GM12801 (cell line): ENCODE results near the gene BNIPL.

Experiments
- CTCF ChIP-seq: IDR thresholded peaks from one replicate; pipeline ENCODE4 v1.5.1; 2011; ENCODE audit warnings: control low read depth; ENCODE audit not compliant: insufficient read length; ENCODE audit errors: extremely low read depth

BNIPL gene

DNA sequence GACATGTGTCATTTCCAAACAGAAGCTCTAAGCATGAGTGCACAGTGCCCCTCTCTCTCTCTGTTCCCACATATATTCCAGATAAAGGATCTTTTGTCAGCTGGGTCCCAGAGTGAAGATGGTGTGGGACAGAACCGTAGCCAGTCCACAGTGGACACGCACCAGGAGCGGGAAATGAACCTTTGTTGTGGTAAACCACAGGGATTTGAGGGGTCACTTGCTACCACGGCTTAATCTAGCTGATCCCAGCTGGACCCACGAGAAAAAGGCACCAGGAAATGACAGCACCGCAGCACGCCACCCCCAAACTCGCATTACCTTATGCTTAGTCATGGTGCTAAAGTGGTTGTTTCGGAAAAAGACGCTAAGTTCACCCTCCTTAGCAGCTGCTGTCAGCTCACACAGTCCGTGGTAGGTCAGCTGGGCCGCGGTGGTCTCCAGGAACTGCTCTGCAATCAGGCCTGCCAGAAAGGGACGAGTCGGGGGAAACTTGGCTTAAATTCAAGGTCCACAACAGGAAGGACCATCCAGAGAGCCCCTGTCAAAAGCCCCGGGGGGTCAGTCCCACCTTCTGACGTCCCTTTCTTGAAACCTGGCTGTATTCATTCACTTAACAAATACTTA, 37.2 kb upstream of the BNIPL start:
- TF ChIP-seq CTCF, result no peak

- TF ChIP-seq CTCF, result no peak
Measured at GRCh38 chr1:150999926-151000325, 36.5 kb upstream of the BNIPL start.

GRCh38 chr1:151000408-151000807, 36.0 kb upstream of the BNIPL start:
- TF ChIP-seq CTCF, result no peak

DNA sequence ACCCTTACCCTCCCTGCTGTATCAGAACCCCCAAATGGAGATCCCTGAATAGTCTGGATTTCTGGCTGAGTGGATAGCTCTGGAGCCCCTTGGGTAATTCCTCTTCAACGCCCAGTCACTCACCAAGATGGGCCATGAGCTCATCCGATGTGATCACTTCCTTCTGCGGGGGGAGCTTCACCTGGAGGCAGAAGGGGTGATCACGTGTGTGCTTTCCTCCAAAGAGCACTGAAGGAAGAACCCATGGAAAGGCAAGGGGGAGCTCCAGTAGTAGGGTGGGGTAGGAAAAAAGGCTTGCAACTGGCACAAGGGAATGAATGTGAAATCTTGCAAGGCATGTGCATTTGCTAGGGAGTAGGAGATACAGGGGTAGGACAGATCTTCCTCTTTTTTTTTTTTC, 34.8 kb upstream of the BNIPL start:
- no peak for TF ChIP-seq CTCF

DNA sequence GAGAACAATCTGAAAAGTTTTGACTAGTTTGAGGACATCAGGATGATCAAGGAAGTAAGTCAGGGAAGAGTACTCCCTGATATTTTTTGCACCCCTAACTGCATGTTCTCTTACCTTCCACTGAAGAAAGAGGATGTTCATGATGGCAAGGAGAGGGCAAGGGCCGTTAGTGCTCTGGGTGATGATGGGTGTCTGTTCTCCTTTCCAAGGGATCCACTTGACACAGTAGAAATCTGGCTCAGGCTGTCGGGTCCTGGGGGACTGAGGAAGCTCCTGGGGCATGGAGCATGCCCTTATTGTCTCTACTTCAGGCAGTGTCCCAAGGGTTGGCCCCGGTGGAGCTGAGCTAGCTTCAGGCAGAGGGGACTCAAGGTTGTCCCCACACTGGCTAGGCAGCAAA, 34.3 kb upstream of the BNIPL start:
- no peak for TF ChIP-seq CTCF

- TF ChIP-seq CTCF, result no peak
Measured at GRCh38 chr1:151002611-151003010, 33.8 kb upstream of the BNIPL start.

DNA sequence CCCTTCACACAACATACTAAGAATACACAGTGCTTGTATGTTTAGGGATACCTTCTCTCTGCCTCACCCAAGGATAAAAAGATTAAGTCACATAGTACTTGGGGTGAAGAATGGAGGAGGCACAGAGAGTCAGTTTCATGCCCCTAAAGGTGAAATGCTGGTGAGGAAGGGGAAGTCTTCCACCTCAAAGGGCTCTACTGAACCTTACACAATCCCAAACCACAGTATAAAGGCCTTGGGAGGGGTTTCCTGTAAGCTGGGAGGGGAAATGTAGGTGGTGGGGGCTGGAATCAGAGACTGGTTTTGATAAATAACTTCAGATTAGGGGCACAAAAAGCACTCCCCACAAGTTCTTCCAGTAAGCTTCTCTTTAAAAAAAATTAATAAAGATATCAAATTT, 33.2 kb upstream of the BNIPL start:
- no peak for TF ChIP-seq CTCF
